SK-N-SH (cell line): ENCODE results near the gene STAMBP.

Experiments used
- POLR2AphosphoS5 ChIP-seq: IDR thresholded peaks from 2 replicates; pipeline ENCODE4 v1.6.1; 2012; ENCODE audit warnings: low read depth, low read length
- SMC3 ChIP-seq: IDR thresholded peaks from 2 replicates; pipeline ENCODE4 v1.6.1; 2012; ENCODE audit warnings: low read depth, low read length, improper control_type of control experiment
- TEAD4 ChIP-seq: IDR thresholded peaks from 2 replicates; pipeline ENCODE4 v1.4.0; 2012; ENCODE audit warnings: mild to moderate bottlenecking, borderline replicate concordance; ENCODE audit not compliant: insufficient read depth
- TF ChIP-seq, protein P1 (sequence below): fragments of 200-600 bp; sonication (generic); IDR thresholded peaks from 2 replicates; pipeline ENCODE4 v1.6.1; 2017; ENCODE audit warnings: antibody characterized with exemption, mild to moderate bottlenecking, moderate library complexity
- TF ChIP-seq, protein P2 (sequence below): fragments of 150-350 bp; IDR thresholded peaks from 2 replicates; pipeline ENCODE4 v1.6.1; 2016; ENCODE audit warnings: mild to moderate bottlenecking, low read depth, low read length

DNA sequence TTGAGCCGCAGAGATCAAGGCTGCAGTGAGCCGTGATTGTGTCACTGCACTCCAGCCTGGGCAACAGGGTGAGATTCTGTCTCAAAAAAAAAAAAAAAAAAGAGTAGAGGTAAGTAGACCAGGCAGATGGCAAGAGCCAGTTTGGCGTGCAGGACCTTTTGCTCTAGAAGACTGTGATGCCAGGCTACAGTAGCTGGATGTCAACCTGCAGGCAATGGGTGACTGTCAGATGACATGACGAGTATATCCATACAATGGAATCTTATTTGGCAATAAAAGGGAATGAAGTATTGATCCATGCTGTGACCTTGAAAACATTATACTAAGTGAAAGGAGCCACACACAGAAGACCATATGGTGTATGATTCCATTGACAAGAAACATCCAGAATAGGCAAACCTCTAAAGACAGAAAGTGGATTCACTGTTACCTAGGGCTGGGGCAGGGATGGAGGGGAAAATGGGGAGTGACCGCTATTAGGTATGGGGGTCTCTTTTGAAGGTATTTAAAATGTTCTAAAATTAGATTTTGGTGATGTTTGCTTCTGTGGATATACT lies 86.8 kb downstream of the STAMBP start:
- TF ChIP-seq, protein P1, sequence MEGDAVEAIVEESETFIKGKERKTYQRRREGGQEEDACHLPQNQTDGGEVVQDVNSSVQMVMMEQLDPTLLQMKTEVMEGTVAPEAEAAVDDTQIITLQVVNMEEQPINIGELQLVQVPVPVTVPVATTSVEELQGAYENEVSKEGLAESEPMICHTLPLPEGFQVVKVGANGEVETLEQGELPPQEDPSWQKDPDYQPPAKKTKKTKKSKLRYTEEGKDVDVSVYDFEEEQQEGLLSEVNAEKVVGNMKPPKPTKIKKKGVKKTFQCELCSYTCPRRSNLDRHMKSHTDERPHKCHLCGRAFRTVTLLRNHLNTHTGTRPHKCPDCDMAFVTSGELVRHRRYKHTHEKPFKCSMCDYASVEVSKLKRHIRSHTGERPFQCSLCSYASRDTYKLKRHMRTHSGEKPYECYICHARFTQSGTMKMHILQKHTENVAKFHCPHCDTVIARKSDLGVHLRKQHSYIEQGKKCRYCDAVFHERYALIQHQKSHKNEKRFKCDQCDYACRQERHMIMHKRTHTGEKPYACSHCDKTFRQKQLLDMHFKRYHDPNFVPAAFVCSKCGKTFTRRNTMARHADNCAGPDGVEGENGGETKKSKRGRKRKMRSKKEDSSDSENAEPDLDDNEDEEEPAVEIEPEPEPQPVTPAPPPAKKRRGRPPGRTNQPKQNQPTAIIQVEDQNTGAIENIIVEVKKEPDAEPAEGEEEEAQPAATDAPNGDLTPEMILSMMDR, result no peak
- TF ChIP-seq, protein P2, sequence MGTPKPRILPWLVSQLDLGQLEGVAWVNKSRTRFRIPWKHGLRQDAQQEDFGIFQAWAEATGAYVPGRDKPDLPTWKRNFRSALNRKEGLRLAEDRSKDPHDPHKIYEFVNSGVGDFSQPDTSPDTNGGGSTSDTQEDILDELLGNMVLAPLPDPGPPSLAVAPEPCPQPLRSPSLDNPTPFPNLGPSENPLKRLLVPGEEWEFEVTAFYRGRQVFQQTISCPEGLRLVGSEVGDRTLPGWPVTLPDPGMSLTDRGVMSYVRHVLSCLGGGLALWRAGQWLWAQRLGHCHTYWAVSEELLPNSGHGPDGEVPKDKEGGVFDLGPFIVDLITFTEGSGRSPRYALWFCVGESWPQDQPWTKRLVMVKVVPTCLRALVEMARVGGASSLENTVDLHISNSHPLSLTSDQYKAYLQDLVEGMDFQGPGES, result no peak
- TF ChIP-seq TEAD4, result no peak
- no peak for TF ChIP-seq POLR2AphosphoS5
- no peak for TF ChIP-seq SMC3
